ENCODE results near the gene JMJD6. TPM values are rescaled to one million over a fixed set of nuclear protein-coding genes. Genes with fewer than 3 reads are reported as not detected.

The JMJD6 gene
- total and polyA plus RNA-seq, 2 of the 8 experiments (the other 6 are each of a cell fraction or from before 2014, with no cell fraction given): 8.6 to 18.6 TPM

DNA sequence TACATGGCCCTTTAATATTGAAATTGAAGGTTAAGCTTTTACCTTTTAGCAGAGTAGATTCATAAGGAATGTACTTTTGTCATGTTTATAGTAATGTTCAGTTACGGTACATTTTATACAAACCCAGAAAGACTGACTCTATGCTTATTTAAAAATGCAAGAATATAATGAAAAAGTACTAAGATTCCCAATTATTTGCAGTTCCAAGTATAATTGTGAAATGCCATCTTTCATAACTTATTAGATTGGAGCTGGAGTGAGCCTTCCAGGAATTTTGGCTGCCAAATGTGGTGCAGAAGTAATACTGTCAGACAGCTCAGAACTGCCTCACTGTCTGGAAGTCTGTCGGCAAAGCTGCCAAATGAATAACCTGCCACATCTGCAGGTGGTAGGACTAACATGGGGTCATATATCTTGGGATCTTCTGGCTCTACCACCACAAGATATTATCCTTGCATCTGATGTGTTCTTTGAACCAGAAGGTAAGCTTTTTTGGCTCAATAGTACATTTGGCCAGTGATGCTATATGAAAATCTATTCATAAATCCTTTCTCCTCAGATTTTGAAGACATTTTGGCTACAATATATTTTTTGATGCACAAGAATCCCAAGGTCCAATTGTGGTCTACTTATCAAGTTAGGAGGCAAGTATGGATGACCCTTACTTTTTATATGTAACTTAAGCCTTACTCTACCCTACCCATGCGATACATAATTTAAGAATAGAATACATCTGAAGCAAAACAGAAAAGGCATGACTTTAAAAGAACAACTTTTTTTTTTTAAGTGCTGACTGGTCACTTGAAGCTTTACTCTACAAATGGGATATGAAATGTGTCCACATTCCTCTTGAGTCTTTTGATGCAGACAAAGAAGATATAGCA, 6.6 kb upstream of the JMJD6 start (continued):
- no peak for TF ChIP-seq TBP (IDR thresholded peaks at IDR 0.05; ENCODE audit: low read depth, low read length)
- no peak for TF ChIP-seq SRF (IDR thresholded peaks at IDR 0.05; ENCODE audit: low read depth, low read length)
- no peak for TF ChIP-seq YY1 (IDR thresholded peaks at IDR 0.05; ENCODE audit: low read depth, low read length)
- TF ChIP-seq BCL11A (IDR thresholded peaks at IDR 0.05; ENCODE audit: low read depth in 2 of 2, low read length in 2 of 2): no peak
- TF ChIP-seq SP4 (IDR thresholded peaks at IDR 0.05; ENCODE audit: low read length): no peak
- no peak for TF ChIP-seq ZNF274 (IDR thresholded peaks at IDR 0.05; ENCODE audit: borderline replicate concordance, extremely low read depth, low read length)
- no peak for TF ChIP-seq EGR1 (IDR thresholded peaks at IDR 0.05; ENCODE audit: borderline replicate concordance, low read depth, low read length)
- TF ChIP-seq, protein P1, sequence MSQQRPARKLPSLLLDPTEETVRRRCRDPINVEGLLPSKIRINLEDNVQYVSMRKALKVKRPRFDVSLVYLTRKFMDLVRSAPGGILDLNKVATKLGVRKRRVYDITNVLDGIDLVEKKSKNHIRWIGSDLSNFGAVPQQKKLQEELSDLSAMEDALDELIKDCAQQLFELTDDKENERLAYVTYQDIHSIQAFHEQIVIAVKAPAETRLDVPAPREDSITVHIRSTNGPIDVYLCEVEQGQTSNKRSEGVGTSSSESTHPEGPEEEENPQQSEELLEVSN (IDR thresholded peaks at IDR 0.05): no peak
- no peak for TF ChIP-seq CBX8 (IDR thresholded peaks at IDR 0.05; ENCODE audit: borderline replicate concordance, low read depth, low read length)
- TF ChIP-seq SP2 (IDR thresholded peaks at IDR 0.05; ENCODE audit: low read length): no peak

Measured in H1 (cell line).